ENCODE results near the gene DUS1L.

The DUS1L gene

DNA sequence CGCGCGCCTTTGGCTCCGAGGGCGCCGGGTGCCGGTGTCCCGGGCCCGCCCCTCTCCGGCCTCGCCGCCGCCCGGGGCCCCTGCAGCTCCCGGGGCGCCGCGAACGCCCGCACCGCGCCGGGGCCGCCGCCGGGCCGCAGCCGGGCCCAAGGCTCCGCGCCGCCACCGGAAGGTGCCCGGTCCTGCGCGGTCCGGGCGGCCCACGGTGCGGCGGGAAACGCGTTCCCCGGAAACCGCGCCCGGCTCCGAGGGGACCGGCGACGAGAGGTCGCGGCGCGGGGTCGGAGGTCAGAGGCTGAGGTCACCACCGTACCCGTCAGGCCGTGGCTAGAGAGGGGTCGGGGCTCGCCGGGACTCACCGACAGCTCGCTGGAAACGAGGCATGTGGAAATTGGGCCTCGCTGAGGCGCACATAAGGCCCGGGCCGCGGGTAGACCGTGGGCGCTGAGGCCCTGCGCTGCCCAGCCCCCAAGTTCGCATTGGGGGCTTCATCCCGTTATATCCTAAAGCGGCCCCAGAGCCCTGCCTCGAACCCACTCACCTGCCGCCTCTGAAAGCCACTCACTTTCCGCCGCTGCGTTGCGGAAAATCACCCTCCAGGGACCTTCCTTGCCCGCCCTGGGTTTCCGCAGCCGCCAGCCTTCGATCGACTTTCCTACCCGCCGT lies at the start of gene DUS1L:
DUS1L (minus strand) TSS at position 167 of the 666 bp plus-strand sequence. CDS start 745 bp downstream, outside the sequence.
- DNase-seq = peak; percentile 80

DNA sequence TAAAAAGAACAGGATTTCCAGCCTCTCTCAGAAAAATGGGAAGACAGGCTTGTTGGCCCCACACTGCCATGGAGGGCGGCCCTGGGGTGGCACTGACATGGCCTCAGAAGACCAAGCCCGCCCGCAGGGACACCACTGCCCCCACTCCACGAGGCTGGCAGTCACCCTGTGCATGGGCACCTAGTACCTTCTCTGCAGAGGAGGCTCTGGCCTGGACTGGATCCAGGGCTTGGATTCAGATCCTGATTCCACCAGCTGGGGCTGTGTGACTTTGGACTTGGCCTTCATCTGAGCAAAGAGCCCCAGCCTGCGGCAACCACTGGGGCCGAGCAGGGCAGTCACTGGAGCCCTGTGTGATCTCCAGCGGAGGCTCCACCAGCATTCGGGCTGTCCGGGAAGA lies 49.3 kb upstream of the DUS1L start:
- no peak for DNase-seq

DNA sequence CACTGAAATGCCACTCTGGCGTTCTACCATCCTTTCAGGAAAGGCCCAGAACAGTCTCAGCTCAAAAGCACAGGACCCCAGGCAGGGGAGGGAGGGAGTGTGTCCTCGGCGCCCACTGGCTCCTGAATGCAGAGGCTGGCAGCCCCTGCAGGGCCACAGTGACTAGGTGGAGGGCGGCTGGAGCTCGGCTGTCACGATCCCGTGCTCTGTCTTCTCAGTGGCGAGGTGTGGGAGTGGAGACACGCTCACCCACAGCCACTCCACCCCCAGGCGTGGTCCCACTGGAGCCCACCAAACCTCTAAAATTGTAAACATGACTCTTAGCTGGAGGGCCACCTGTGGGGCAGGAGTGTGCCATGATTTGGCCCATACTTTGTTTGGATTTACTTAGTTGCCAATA lies 48.8 kb upstream of the DUS1L start:
- no peak for DNase-seq

DNA sequence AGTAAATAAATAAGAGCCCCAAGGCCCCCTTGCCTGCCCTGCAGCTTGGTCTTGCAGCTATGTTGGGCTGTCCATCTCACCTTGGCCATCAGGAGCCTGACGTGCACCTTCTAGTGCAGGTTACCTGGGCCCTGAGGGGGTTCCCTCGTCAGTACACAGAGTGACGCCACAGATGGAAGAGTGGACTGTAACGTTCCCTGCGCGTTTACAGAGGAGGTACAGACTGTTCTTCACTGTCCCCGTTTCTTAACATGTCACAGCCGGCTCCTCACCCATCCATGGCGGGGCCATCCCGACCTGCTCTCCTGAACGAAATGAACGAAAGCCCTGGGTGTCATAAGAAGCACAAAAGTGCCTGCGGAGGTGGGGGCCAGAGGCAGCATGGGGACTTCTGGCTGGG lies 48.3 kb upstream of the DUS1L start:
- DNase-seq = no peak

DNA sequence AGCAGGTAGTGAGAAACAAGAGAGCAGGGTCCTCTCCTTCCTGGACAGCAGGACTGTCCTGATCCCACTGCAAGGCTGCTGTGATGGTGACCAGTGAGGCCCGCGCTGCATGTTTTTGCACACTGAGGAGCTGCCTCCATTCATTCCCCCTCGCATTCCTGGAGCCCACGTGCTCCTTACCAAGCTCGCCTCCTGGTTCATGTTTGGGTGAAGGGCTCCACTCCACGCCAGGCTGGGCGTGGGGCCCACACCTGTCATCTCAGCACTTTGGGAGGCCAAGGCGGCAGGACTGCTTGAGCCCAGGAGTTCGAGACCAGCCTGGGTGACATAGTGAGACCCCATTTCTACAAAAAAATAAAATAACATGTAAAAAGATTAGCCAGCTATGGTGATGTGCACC lies 47.8 kb upstream of the DUS1L start:
- no peak for DNase-seq

DNA sequence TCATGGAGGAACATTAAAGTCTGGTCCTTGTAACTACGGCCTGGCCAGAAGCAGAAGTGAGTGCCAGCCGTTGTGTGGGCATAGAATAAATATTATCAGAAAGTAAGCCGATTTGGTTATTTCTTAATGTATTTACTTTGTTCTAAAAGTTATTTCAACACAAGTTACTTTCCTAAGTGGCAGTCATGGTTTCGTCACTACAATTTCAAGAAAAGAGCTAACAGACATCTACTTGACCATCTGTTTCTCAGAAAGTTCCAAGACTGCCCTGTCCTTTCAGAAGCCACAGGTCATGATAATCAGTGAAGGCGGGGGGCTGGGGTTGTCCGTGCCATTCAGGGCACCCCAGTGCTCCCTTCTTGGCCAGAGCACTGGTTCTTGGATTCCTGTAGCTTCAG lies 47.3 kb upstream of the DUS1L start:
- DNase-seq = no peak

DNA sequence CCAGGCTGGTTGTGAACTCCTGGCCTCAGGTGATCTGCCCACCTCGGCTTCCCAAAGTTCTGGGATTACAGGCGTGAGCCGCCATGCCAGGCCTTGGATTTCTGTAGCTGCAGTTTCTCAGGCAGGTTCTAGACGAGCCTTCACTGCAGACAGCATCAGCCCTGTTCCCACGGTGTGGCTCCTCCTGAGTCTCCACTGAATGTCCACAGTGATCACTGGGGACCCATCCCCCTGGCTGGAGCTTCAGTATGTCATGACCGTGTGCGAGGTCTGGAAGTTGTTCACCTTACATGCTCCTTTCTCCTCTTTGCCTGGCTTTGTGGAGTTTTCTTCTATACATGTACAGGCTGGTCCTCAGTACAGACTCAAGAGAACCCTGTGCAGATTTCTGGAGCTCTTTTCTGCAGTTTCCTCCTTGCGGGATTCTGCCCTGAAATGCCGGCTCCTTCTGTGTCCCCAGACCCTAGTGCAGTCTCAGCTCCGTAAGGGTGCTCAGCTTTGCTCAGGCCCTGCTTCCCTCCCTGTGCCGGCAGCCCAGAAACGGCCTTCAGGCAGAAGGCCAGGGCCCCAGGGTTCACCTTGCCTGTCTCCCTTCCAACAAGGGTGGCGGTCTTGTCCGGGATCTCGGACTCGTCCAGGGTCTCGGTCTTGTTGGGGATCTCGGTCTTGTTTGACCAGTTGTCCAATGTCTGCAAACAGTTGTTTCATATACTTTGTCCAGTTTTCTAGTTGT lies 46.7 kb upstream of the DUS1L start:
- no peak for DNase-seq

DNA sequence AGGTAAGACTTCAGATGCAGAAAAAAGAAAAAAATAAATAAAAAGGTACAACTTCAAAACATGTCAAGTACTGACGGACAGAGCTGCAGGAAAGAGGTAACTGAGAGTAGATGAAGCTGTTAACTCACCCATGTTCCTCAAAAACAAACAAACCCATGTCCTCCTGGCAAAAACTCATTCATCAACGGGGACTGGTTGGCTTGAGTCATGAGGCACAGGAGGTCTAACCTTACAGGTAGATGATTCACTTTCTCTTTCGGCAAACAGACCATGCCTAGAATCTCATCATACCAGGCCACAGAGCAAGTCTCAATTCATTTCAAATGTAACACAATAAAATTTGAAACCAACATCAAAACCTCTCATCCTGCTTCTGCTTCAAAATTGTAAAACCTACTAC lies 44.7 kb upstream of the DUS1L start:
- DNase-seq = peak; percentile 37

DNA sequence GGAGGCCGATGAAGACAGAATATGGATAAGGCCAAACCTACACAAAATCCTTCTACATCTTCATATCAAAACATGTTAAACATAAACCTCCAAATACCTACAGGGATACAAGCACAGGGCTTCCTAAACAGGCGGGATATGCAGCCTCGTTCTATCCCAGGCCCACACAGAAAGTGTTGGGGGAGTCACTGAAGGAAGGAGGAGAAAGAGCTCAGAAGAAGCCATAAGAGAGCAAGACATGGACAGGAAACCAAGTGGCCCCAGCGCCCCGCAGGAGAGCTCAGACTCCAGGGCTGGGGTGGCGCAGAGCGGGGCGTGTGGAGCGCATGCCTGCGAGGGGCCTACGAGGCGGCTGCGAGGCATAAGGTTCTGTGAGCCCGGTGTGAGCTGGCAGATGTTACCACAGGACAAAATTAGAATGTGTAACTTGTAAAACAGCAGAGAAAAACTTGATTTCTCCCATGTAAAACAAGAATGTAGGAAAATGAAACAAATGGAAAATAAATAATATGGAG lies 43.4 kb upstream of the DUS1L start:
- no peak for DNase-seq

DNA sequence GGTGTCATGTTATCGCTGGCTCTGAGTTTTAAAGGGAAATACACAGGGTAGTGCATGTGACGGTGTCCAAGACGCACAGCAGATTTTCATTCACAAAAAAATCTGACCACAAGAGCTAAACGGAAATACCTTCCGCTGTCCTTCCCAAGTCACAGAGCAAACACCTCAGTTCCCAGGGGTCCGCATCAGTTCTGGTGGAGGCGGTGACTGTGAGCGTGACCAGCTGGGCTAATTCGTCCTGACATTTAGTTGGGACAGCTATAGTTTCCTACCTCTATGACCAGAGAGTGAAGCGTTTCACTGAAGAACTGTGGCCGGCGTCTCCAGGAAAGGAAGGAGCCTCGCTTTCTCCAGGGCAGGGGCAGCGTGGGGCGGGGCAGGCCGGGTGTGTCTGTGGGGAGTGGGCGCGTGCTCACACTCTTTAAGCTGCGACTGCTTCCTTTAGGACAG lies 42.9 kb upstream of the DUS1L start:
- no peak for DNase-seq

DNA sequence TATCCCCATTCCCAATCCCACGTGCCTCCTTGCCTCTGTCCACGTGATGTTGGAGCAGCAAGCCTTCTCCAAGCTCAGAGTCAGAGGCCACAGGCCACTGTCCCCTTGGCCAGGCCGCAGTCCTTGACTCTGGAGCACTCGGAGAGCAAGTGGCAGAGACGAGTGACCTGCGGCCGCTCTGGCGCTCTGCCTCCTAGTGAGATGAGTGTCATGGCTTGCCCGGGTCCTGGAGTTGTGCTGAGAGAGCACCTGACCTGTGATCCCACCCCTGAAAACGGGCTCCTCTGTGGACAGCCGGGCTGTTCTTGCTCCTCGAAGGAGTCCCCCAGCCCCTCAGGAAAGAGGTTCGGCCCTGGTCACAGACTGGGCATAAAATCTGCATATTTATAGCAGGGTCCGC lies 42.4 kb upstream of the DUS1L start:
- DNase-seq = no peak

DNA sequence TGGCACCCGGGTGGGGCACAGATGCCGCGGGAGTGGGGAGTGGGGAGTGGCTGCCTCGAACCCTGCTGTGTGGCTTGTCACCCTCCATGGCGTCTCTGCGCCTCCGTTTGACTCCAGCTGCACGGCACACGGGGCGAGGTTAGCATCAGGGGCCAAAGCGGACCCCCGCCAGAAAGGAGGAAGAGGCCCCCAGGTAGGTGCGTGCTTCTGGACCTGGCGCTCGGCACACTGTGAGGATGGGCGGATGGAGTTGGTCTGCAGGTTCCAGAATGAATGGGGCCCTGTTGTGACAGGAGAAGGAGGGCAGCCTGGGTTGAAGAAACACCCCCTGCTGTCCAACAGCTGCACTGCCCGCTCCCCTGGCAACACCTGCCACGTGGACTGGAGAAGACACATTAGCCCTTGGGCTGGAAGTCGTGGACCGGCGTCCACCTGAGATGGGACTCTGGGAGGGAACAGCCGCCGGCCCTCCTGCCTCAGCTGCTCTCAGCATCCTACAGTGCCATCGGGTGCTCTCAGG lies 41.8 kb upstream of the DUS1L start:
- peak; percentile 40 for DNase-seq

DNA sequence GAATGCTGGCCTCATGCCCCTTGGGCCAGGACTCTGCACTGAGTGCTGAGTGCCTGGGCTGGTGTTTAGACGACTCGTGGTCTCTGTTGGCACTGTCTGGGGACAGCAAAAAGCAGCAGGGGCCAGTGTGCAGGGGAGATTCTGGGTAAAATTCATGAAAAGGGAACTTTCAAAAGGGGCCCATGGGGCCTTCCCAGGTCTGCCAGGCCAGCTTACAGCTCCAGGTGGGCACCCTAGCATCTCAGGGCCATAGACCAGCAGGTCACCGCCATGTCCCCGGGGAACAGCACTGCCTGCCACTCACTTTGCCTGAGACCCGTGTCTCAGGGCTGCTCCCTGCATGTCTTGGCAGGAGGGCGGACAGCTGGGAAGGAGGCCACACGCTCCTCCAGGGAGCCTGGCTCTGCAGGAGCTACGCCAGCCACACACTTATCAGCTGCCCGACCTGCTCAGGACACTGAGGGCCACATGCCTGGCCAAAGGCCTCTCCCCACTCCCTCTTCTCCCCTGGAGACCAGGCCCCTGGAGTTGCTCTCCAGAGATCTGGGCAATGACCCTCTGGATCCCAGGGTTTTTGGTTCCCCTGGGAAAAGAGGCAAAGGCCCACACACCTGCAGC lies 41.2 kb upstream of the DUS1L start:
- no peak for DNase-seq

DNA sequence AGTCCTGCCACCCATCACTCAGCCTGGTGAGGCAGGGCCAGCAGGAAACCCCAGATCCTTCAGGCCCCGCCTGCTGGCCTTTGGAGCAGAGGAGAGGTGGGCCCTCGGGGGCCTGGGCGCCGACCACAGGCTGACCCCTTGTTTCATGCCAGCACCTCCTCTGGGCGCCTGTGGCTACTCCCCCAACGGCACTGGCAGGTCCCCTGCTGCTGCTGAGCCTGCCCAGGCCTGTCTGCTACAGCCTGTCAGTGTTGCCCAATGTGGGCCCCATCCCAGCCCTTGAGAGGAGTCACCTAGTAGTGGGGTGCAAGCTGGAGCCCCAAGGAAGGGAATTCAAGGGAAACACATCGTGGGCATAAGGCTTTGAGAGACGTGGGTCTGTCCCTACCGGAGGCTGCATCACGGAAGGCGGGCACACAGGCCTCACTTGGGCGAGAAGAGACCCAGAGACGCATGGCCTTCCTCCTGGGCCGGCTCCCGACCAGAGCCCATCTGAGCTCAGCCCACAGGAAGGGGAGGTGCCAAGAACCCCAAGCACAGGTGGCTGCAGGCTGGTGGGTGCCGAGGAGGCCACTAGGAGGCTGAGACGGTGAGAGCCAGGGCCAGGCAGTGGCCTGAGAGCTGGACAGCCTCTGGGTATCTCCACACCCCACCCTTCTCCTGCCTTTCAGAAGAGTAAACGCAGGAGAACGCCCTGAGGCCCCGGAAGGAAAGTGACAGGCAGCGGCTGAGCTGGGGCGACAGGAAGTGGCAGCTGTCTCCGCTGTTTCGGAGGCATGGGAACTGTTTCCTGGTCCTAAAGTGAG lies 40.5 kb upstream of the DUS1L start:
- DNase-seq = peak; percentile 75

DNA sequence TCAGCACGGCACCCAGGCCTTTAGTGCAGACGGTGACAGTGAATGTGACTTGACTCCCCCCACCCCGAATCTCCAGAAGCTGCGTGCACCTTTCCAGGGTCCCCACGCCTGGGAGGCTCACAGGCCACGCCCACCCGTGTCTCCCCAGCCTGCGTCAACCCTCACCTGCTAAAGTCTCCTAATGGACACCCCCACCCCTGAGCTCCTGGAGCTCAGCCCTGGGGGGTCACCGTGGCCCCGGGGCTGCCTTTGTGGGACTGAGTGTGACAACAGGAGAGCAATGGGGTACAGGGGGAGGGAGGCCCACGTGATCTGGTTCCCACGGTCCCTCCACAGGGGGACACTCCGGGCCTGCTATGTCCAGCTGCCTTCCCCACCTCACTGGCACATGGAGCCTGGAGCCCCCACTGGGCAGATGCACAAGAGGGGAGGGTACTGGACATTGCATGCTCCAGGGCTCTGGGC lies 39.8 kb upstream of the DUS1L start:
- DNase-seq = no peak

DNA sequence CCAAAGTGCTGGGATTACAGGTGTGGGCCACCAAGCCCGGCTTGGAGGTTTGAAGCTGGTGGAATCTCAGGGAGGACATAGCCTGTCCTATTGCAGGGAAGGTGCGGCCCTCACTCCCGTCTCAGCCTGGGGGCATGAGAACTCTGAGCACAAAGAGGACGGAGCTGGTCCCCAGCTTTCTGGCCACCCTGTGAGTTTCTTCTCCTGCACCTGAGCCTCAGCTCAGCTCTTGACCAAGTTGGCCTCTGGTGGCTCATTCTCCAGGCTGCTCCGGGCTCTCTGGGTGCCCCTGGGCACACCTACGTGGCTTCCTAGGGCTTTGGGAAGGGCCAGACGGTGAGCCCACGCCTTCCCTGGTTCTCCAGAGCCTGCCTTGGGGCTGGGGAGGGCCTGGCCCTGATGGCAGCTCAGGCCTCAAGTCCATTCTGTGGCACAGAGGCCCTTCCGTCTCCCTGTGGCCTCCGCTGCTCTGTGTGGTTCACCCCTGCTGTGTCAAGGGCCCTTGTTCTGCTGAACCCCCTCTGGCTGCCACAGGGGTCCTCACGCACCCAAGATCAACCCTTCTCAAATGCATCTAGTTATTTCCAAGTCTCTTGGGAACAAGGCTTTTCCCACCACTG lies 39.3 kb upstream of the DUS1L start:
- DNase-seq = no peak

DNA sequence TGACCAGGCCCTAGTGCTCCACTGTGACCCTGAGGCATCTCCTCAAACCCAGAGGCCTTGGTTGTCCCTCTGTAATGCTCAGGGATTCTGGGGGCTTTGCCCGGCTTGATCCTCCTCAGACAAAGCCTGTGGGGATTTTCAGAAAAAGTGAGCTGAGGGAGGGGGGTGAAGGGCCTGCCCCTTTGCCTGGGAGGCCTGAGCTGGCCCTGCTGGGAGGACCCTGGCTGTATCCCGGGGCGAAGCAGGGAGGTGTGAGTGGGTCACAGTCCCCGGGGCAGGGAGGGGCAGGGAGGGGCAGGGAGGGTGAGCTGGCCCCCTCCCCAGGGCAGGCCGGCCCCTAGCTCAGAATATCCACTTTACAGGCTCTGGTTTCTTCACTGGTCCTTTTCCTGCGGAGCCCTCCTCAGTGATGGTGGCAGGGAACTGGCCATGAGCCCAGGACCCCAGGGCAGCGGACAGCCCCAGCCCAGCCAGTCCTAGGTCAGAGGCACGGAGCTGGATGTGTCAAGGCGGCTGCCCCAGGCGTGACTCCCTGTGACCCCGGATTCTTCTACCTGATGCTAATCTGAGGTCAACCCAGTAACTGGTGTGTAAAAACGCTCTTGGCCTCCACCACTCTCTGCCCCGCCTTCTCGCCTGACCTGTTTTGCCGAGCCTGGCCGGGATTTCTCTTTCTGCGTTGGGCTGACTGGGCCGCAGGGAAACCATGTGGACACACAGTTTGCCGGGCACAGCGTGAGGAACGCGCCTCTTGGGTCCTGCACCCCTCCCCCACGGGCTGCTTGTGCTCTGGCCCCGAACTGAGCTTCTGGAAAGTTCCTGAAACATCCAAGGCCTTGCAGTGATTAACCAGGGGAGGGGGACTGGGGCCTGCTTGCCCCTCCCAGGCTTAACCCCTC lies 38.2 kb upstream of the DUS1L start:
- no peak for DNase-seq

DNA sequence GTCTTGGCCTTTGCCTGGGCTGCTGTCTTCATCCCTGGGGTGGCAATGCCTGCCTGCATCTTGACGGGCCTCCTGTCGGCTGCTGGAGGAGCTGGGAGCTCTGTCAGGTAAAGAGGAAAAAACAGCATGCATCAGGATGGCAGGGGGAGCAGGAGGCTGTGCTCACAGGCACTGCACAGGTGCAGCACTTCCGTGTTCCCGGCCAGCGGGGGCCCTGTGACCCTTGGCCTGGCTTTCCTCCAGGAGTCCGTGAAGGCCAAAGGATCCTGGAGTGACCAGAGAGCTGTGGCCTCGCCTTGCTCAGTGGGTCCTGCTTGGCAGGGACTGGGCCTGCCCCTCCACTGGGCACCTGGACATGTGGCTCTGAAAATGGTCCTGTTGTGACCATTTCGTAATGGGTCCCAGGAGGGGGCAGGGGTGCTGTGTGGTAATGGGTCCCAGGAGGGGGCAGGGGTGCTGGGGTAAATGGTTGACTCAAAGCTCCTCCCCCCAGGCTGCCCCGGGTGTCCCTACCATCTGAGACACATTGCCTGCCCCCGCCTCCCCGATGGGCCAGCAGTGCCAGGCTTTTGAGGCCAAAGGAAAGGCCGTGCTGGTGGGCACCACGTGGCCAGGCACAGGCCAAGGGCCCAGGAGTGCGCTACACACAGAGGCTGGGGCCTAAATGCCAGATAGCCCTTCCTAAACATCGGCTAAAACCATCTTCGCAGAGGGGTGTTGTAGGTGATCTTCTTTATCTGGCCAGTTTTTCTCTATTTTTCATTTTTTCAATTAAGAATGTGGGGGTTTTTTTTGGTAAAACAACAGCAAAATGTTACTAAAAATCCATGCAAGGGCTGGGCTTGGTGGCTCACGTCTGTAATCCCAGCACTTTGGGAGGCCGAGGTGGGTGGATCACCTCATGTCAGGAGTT lies 36.4 kb upstream of the DUS1L start:
- no peak for DNase-seq

DNA sequence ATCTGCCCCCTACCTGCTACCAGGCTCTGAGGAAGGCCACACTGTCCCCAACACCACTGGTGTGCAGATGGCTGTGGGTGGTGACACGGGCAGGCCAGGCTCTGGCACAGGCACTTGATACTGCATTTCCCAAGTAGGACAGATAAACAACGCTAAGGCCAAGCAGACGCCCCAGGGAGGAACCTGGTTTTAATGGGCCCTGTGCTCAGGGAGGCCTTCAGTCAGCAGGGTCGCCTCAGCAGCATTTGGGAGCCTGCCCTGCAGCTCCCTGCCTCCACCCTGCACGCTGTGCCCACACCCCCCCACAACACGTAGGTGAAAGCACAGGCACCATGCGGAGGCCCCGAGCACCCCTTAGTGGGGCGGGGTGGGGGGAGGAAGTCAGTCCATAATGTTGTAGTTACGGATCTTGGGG lies 35.7 kb upstream of the DUS1L start:
- no peak for DNase-seq
